Heart left ventricle (tissue), 16 donors: ENCODE measurements around the gene RIPOR1. TPM values are rescaled to one million over a fixed set of nuclear protein-coding genes. Genes with fewer than 3 reads are reported as not detected.

ENCODE experiments used
- ATAC-seq, 4 donors: fragments of 200-7000 bp; cut with Tn5 transposase; one replicate each; pipeline ENCODE4 v1.9.1; 2020 to 2022; ENCODE audit warnings: moderate library complexity in 4 of 4, mild to moderate bottlenecking in 3 of 4, moderate number of reproducible peaks in 1 of 4
- DNase-seq, 5 donors: peaks; one replicate each; pipeline ENCODE4 v3.0.0-alpha.2; 2020
- H3K27ac ChIP-seq, 12 donors: fragments of 200-600 bp; sonication (generic) in 4 of 12; one replicate each; pipeline versions ENCODE4 v1.5.0 to v1.8.0; 2016 to 2022; ENCODE audit warnings: mild to moderate bottlenecking in 2 of 12
- H3K27me3 ChIP-seq, 9 donors: fragments of 200-600 bp; sonication (generic) in 2 of 9; one replicate each; pipeline versions ENCODE4 v1.5.1 to v1.8.0; 2016 to 2022; ENCODE audit warnings: mild to moderate bottlenecking in 3 of 9
- H3K36me3 ChIP-seq, 9 donors: fragments of 200-600 bp; sonication (generic) in 2 of 9; one replicate each; pipeline versions ENCODE4 v1.5.0 to v1.8.0; 2018 to 2022; ENCODE audit warnings: mild to moderate bottlenecking in 2 of 9
- H3K4me1 ChIP-seq, 12 donors: fragments of 200-600 bp; sonication (generic) in 4 of 12; one replicate each; pipeline versions ENCODE4 v1.5.0 to v1.8.0; 2016 to 2022; ENCODE audit warnings: mild to moderate bottlenecking in 3 of 12
- H3K4me3 ChIP-seq, 12 donors: fragments of 200-600 bp; sonication (generic) in 4 of 12; one replicate each; pipeline versions ENCODE4 v1.5.0 to v1.8.0; 2017 to 2022; ENCODE audit warnings: mild to moderate bottlenecking in 9 of 12, moderate library complexity in 4 of 12
- H3K9me3 ChIP-seq, 12 donors: fragments of 200-600 bp; sonication (generic) in 4 of 12; one replicate each; pipeline versions ENCODE4 v1.5.0 to v1.8.0; 2016 to 2022; ENCODE audit warnings: mild to moderate bottlenecking in 1 of 12
- POLR2A ChIP-seq, 2 donors: fragments of 450-650 bp; IDR thresholded peaks; one replicate each; pipeline ENCODE4 v1.6.1; 2017; ENCODE audit warnings: antibody characterized with exemption in 2 of 2, mild to moderate bottlenecking in 2 of 2, moderate library complexity in 2 of 2
- WGBS, 4 donors: extraction: QIAGEN DNeasy Blood & Tissue Kit in 2 of 4; methylation state at CpG; one replicate each; pipeline versions ENCODE4 v1.1.5 to v1.1.7; 2013 to 2018; 5-methylcytosine and 5-hydroxymethylcytosine counted together
- intact Hi-C, 10 donors: fragments of 100-400 bp; cut with DNase I; formaldehyde crosslinking; loops; one replicate each; pipeline versions ENCODE4 v1.11.1 to v1.14.2; 2022
- long read RNA-seq, 3 donors: library from polyadenylated mRNA; unstranded; transcript quantifications; one replicate each; pipeline ENCODE4 v2.0.0, GENCODE V29; 2020 to 2021
- polyA plus RNA-seq, 2 donors: library from polyadenylated mRNA; stranded (reverse); fragments of 200-250 nt; gene quantifications; one replicate each; pipeline ENCODE4 v1.2.3, GENCODE V29; 2013
- total RNA-seq, 9 donors: library from RNA; depleted of rRNA in 2 of 9; stranded (reverse); fragments of >200 nt in 2 of 9; fragmentation: NEBNext Ultra II Directional in 3 of 9; extraction: Animal tissue kit (Norgen Biotek cat#: 25700) in 3 of 9; gene quantifications; one replicate each; pipeline versions ENCODE4 v1.1.0 to v1.2.4, GENCODE V29; 2016 to 2023
- TF ChIP-seq, protein P1 (sequence below), 12 donors: fragments of 200-600 bp; sonication (generic) in 4 of 12; IDR thresholded peaks; one replicate each; pipeline versions ENCODE4 v1.5.0 to v1.8.0; 2018 to 2022; ENCODE audit warnings: antibody characterized with exemption in 12 of 12, mild to moderate bottlenecking in 5 of 12
- donor health status: ischemic (EF 13 %, LVEDD 7.1; RV severe dilation, severe dysfunction).
- donor health status: healthy with polysubstance abuse.
- donor health status: DM: no; HTN: yes; CAD: no.
- donor health status: DM: no; HTN: no; CAD: no.
- donor health status: ischemic (EF 25% LVEDD 6.9; RV normal size, moderate dysfunction).
- donor health status: ischemic (EF 25% LVEDD 5.7; RV mildly dilated, moderate dysfunction).
- donor health status: healthy.
- donor health status: DM: yes; HTN: yes; CAD: no.
- donor health status: ischemic (EF 35%, LVEDD 5.7; RV mildly dilated, moderate dysfunction).
- donor health status: nonischemic (EF 11% LVEDD 7.7; RV severe dilation, severe dysfunction).
- donor health status: DM: yes; HTN: yes; CAD: no.
- donor health status: PGD.
- donor health status: ischemic (EF 29% LVEDD 5.4; RV normal size, mild dysfunction).
- donor health status: nonischemic (EF 23%, LVEDD 6.1; RV moderate dilation, normal function).

Gene RIPOR1, protein sequence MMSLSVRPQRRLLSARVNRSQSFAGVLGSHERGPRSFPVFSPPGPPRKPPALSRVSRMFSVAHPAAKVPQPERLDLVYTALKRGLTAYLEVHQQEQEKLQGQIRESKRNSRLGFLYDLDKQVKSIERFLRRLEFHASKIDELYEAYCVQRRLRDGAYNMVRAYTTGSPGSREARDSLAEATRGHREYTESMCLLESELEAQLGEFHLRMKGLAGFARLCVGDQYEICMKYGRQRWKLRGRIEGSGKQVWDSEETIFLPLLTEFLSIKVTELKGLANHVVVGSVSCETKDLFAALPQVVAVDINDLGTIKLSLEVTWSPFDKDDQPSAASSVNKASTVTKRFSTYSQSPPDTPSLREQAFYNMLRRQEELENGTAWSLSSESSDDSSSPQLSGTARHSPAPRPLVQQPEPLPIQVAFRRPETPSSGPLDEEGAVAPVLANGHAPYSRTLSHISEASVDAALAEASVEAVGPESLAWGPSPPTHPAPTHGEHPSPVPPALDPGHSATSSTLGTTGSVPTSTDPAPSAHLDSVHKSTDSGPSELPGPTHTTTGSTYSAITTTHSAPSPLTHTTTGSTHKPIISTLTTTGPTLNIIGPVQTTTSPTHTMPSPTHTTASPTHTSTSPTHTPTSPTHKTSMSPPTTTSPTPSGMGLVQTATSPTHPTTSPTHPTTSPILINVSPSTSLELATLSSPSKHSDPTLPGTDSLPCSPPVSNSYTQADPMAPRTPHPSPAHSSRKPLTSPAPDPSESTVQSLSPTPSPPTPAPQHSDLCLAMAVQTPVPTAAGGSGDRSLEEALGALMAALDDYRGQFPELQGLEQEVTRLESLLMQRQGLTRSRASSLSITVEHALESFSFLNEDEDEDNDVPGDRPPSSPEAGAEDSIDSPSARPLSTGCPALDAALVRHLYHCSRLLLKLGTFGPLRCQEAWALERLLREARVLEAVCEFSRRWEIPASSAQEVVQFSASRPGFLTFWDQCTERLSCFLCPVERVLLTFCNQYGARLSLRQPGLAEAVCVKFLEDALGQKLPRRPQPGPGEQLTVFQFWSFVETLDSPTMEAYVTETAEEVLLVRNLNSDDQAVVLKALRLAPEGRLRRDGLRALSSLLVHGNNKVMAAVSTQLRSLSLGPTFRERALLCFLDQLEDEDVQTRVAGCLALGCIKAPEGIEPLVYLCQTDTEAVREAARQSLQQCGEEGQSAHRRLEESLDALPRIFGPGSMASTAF
- total RNA-seq: 100 to 1,000 TPM in 1 of 9 donors, 10 to 100 TPM in 8; 51.1 to 156 (median 69.4) TPM
- polyA plus RNA-seq: 10 to 100 TPM; 40.7 to 45.5 TPM
- long read RNA-seq, donor 1, partial matches to known transcripts: 27 of 34 reads
- long read RNA-seq, donor 1, other reads (novel, unspliced or antisense): 7 of 34 reads
- long read RNA-seq, donor 2, partial matches to known transcripts: 72 of 78 reads
- long read RNA-seq, donor 2, other reads (novel, unspliced or antisense): 6 of 78 reads
- long read RNA-seq, donor 3, partial matches to known transcripts: 26 of 32 reads
- long read RNA-seq, donor 3, other reads (novel, unspliced or antisense): 6 of 32 reads

DNA sequence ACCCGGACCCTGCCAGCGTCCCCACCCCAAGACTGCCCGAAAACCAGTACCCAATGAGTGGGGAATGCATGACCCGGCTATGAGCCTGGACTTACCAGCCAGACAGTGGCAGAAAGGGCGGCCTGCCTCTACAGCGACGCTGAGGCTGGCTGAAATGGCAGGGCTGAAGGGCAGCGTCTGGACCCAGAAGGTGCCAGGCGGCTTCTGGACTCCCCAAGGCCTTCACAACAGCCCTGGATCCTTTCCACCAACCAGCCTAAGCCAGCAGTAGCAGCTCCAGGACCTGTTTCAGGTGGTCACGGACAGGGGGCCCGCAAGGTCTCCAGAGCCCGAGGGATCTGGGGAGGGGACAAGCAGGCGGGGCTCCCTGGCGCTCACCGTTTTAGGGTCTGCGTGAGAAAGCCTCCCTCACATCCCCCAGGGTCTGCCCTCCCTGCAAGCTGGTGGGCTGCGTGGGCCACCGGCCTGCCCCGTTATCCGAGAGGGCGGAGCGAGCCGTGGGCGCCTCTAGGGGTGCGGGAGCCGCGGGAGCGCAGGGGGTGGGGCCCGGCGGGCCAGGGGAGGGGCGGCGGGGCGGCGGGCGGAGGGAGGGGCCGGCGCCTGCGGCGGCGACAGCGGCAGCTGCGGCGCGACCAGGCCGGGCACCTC, at the start of gene RIPOR1:
TSS of gene RIPOR1 (plus strand) at position 608 of the 648 bp plus-strand sequence. CDS start 9,618 bp downstream, outside the sequence.
- peak within 1 kb of the TSS; percentile 80 to 99 (median 96) for H3K27ac ChIP-seq
- 13 to 24% (median 14%) methylated on average over 25 to 45 of the region's 45 CpGs for WGBS, 4 donors
- H3K4me1 ChIP-seq: peaks cover 0 to 51% (median 37%) of the 10 kb centered on the region in 12 donors
- intact Hi-C loops: loop anchor here in 7 of 10 donors (2.0 to 10.0 kb wide), 7 partner anchors 34 to 536 kb away; partner anchors contain the start of genes CTCF (in 3 of the 7), CTRL (in 2 of the 7), PSMB10 (in 2 of the 7) and RANBP10 (in 1 of the 7)
- H3K27me3 ChIP-seq: no peaks in the 10 kb centered on the region
- H3K9me3 ChIP-seq: no peaks in the 10 kb centered on the region
- ATAC-seq: peak; percentile 47 to 69 (median 61)
- TF ChIP-seq POLR2A (IDR thresholded peaks at IDR 0.05): no peak
- TF ChIP-seq, protein P1, sequence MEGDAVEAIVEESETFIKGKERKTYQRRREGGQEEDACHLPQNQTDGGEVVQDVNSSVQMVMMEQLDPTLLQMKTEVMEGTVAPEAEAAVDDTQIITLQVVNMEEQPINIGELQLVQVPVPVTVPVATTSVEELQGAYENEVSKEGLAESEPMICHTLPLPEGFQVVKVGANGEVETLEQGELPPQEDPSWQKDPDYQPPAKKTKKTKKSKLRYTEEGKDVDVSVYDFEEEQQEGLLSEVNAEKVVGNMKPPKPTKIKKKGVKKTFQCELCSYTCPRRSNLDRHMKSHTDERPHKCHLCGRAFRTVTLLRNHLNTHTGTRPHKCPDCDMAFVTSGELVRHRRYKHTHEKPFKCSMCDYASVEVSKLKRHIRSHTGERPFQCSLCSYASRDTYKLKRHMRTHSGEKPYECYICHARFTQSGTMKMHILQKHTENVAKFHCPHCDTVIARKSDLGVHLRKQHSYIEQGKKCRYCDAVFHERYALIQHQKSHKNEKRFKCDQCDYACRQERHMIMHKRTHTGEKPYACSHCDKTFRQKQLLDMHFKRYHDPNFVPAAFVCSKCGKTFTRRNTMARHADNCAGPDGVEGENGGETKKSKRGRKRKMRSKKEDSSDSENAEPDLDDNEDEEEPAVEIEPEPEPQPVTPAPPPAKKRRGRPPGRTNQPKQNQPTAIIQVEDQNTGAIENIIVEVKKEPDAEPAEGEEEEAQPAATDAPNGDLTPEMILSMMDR (IDR thresholded peaks at IDR 0.05): peak in 3 of 12 donors; percentile 11 to 23 (median 11)
- DNase-seq: peak; percentile 78 to 87 (median 82)
- H3K4me3 ChIP-seq: peak within 1 kb of the TSS; percentile 66 to 97 (median 82)
- H3K36me3 ChIP-seq: no peaks in the 10 kb centered on the region

DNA sequence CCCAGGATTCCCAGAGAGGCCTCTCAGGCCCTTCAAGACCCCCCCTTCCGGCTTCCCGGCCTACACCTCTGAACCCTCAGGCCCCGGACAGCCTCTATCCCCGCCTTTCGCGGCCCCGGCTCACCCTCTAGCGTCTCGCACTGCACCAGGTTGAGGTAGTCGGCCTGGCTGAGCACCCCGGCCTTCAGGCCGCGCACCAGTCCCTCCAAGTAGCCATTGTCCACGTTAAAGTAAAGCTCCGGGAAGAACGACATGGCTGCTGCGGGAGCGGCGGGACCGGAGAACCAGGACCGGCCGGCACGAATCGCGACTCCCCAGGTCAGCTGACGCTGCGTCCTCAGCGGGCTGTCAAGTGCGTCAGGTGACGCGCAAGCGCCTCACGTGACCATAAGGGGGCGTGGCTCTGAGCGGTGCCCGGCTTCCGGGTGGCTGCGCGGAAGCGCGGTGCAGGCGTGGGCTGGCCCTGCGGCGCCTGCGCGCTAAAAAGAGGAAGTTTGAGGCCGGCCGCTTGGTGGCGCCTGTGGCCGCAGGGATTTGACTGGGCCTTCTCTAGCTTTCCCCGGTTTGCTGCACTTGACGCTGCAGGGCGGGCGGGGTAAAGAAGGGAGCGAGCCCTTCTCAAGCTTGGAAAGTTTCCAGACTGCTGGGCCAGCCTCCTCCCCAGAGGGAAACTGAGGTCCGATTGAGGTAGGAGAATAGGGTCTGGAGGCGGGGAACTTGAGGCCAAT, 47.6 kb upstream of the RIPOR1 start, which contains the start of gene ATP6V0D1:
TSS of gene ATP6V0D1 (minus strand) at position 325 of the 728 bp plus-strand sequence. CDS start at position 254, 71 bp downstream.
- Histone ChIP-seq H3K4me1 (peaks cover 0 to 63% (median 37%) of the 10 kb centered on the region in 12 donors), H3K9me3 (no peaks in the 10 kb centered on the region), H3K27ac (peak within 1 kb of the TSS; percentile 49 to 95 (median 90)), H3K4me3 (peak within 1 kb of the TSS; percentile 74 to 99 (median 88)), H3K27me3 (no peaks in the 10 kb centered on the region), H3K36me3 (peaks cover 0 to 20% (median 13%) of the 10 kb centered on the region in 9 donors)
- TF ChIP-seq, protein P1 (IDR thresholded peaks at IDR 0.05): peak; percentile 80 to 98 (median 90)
- TF ChIP-seq POLR2A (IDR thresholded peaks at IDR 0.05): peak in 1 of 2 donors; percentile 84
- ATAC-seq (peak; percentile 95 to 97 (median 96)), DNase-seq (peak; percentile 98 to 99 (median 99))
- intact Hi-C loops: loop anchor here in 3 of 10 donors (5.0 kb wide), 1 partner anchor 36 kb away; no protein-coding TSS in a partner anchor
- WGBS, 4 donors: 0 to 1% (median 0%) methylated on average over 20 to 57 of the region's 57 CpGs
